Hepatocyte (in vitro differentiated cells): ENCODE results near the gene CUX1. TPM values are rescaled to one million over a fixed set of nuclear protein-coding genes. Genes with fewer than 3 reads are reported as not detected.
A peak's percentile ranks its signal among the peaks of the same experiment; 100 is the strongest.
"Not testable (repeated sequence)": the region's sequence is repeated elsewhere in the genome, so short reads cannot be mapped to it uniquely, and the experiment has no call there.

Experiments
- DNase-seq: peaks from one replicate; pipeline ENCODE4 v3.0.0-alpha.2; 2016; ENCODE audit warnings: low spot score
- H2AFZ ChIP-seq: fragments of 200-600 bp; sonication (generic); 2 replicates; pipeline ENCODE4 v1.6.0; 2016; ENCODE audit warnings: antibody characterized with exemption, mild to moderate bottlenecking
- H3K27ac ChIP-seq: fragments of 200-600 bp; sonication (generic); 2 replicates; pipeline ENCODE4 v1.5.1; 2016; ENCODE audit warnings: mild to moderate bottlenecking
- H3K27me3 ChIP-seq: fragments of 200-600 bp; sonication (generic); 2 replicates; pipeline ENCODE4 v1.6.1; 2016
- H3K36me3 ChIP-seq: fragments of 200-600 bp; sonication (generic); replicated peaks from 2 replicates; pipeline ENCODE4 v1.5.1; 2016; ENCODE audit warnings: low read depth; ENCODE audit not compliant: insufficient read depth
- H3K4me1 ChIP-seq: fragments of 200-600 bp; sonication (generic); 2 replicates; pipeline ENCODE4 v1.5.1; 2016; ENCODE audit warnings: mild to moderate bottlenecking, moderate library complexity; ENCODE audit not compliant: insufficient read depth
- H3K4me2 ChIP-seq: fragments of 200-600 bp; sonication (generic); 2 replicates; pipeline ENCODE4 v1.6.0; 2016
- H3K4me3 ChIP-seq: fragments of 200-600 bp; sonication (generic); 2 replicates; pipeline ENCODE4 v1.5.1; 2016; ENCODE audit warnings: mild to moderate bottlenecking
- H3K79me2 ChIP-seq: fragments of 200-600 bp; sonication (generic); 2 replicates; pipeline ENCODE4 v1.6.0; 2017; ENCODE audit warnings: mild to moderate bottlenecking
- H3K9me2 ChIP-seq: fragments of 200-600 bp; sonication (generic); replicated peaks from 2 replicates; pipeline ENCODE4 v1.6.0; 2017; ENCODE audit warnings: mild to moderate bottlenecking; ENCODE audit not compliant: insufficient read depth
- H3K9me3 ChIP-seq: fragments of 200-600 bp; sonication (generic); 2 replicates; pipeline ENCODE4 v1.5.1; 2016; ENCODE audit warnings: low read depth, mild to moderate bottlenecking
- H4K20me1 ChIP-seq: fragments of 200-600 bp; sonication (generic); 2 replicates; pipeline ENCODE4 v1.6.0; 2016; ENCODE audit warnings: mild to moderate bottlenecking; ENCODE audit not compliant: insufficient read depth, poor library complexity, severe bottlenecking
- CTCF ChIP-seq: fragments of 200-600 bp; sonication (generic); IDR thresholded peaks from 2 replicates; pipeline ENCODE4 v1.5.1; 2016; ENCODE audit warnings: antibody characterized with exemption, mild to moderate bottlenecking; ENCODE audit not compliant: poor library complexity
- EZH2 ChIP-seq: fragments of 200-600 bp; sonication (generic); IDR thresholded peaks from 2 replicates; pipeline ENCODE4 v1.6.1; 2016; ENCODE audit warnings: antibody characterized with exemption, mild to moderate bottlenecking, borderline replicate concordance
- EZH2phosphoT487 ChIP-seq: fragments of 200-600 bp; sonication (generic); IDR thresholded peaks from one replicate; pipeline ENCODE4 v1.6.1; 2018; ENCODE audit warnings: antibody characterized with exemption, mild to moderate bottlenecking, low read depth, moderate library complexity; ENCODE audit not compliant: unreplicated experiment, severe bottlenecking
- WGBS: methylation state at CpG from one replicate; pipeline ENCODE4 v1.1.6; 2016; ENCODE audit warnings: low lambda C conversion rate; ENCODE audit errors: missing lambda C conversion rate; 5-methylcytosine and 5-hydroxymethylcytosine counted together
- polyA plus RNA-seq: library from polyadenylated mRNA; unstranded; fragments of >200 nt; fragmentation: Nextera tagmentation; extraction: Ambion mirVana; gene quantifications from 2 replicates; pipeline ENCODE4 v1.2.1, GENCODE V29; 2016
- total RNA-seq: library from RNA; depleted of rRNA; stranded (reverse); fragments of >200 nt; gene quantifications from 2 replicates; pipeline ENCODE4 v1.2.3, GENCODE V29; 2014

CUX1 gene
- total and polyA plus RNA-seq, 2 experiments from 2014 or later, result 60.1 to 76.8 TPM

GRCh38 chr7:101867265-101867664 is 49.8 kb downstream of the CUX1 start:
- H3K27me3 ChIP-seq, result no peaks in the 10 kb centered on the region
- no peak for DNase-seq
- H3K4me3 ChIP-seq, result no peak overlapping the region
- no peak overlapping the region for H3K27ac ChIP-seq
- no peaks in the 10 kb centered on the region for H3K9me3 ChIP-seq
- 91% methylated on average over 12 of the region's 12 CpGs for WGBS
- peaks cover 48% of the 10 kb centered on the region for H3K4me1 ChIP-seq
- H3K79me2 ChIP-seq, result peaks cover 93% of the 10 kb centered on the region
- H3K36me3 ChIP-seq, result no peaks in the 10 kb centered on the region
- H3K9me2 ChIP-seq, result no peaks in the 10 kb centered on the region
- H2AFZ ChIP-seq, result no peak overlapping the region
- TF ChIP-seq EZH2phosphoT487, result no peak
- peaks cover 68% of the 10 kb centered on the region for H4K20me1 ChIP-seq
- no peak overlapping the region for H3K4me2 ChIP-seq

- not testable (repeated sequence) for H3K27ac ChIP-seq, H3K9me2 ChIP-seq, H3K9me3 ChIP-seq, H3K4me3 ChIP-seq, H3K4me2 ChIP-seq, DNase-seq, H2AFZ ChIP-seq, H3K27me3 ChIP-seq, H3K36me3 ChIP-seq
- peaks cover 65% of the 10 kb centered on the region for H4K20me1 ChIP-seq
- WGBS, result 96% methylated on average over 5 of the region's 6 CpGs
- peaks cover 44% of the 10 kb centered on the region for H3K4me1 ChIP-seq
- peaks cover 93% of the 10 kb centered on the region for H3K79me2 ChIP-seq
Measured at GRCh38 chr7:101867681-101868080, 50.3 kb downstream of the CUX1 start.

GRCh38 chr7:101868191-101868950 is 50.9 kb downstream of the CUX1 start:
- H3K9me2 ChIP-seq, result no peaks in the 10 kb centered on the region
- H3K27me3 ChIP-seq, result no peaks in the 10 kb centered on the region
- no peak overlapping the region for H3K4me3 ChIP-seq
- no peak for DNase-seq
- H3K79me2 ChIP-seq, result peaks cover 93% of the 10 kb centered on the region
- no peaks in the 10 kb centered on the region for H3K9me3 ChIP-seq
- peaks cover 44% of the 10 kb centered on the region for H3K4me1 ChIP-seq
- TF ChIP-seq EZH2phosphoT487, result no peak
- H3K36me3 ChIP-seq, result no peaks in the 10 kb centered on the region
- H3K4me2 ChIP-seq, result no peak overlapping the region
- no peak overlapping the region for H2AFZ ChIP-seq
- peaks cover 59% of the 10 kb centered on the region for H4K20me1 ChIP-seq
- H3K27ac ChIP-seq, result no peak overlapping the region
- 79% methylated on average over 11 of the region's 11 CpGs for WGBS

- TF ChIP-seq EZH2 (no peak), EZH2phosphoT487 (no peak), CTCF (no peak)
- Histone ChIP-seq H3K4me3 (no peak overlapping the region), H2AFZ (no peak overlapping the region), H3K27ac (peak overlapping the region; percentile 64), H3K9me3 (no peaks in the 10 kb centered on the region), H3K4me1 (peaks cover 49% of the 10 kb centered on the region), H3K79me2 (peaks cover 93% of the 10 kb centered on the region), H4K20me1 (peaks cover 57% of the 10 kb centered on the region), H3K9me2 (no peaks in the 10 kb centered on the region), H3K4me2 (peak overlapping the region; percentile 15), H3K36me3 (no peaks in the 10 kb centered on the region), H3K27me3 (no peaks in the 10 kb centered on the region)
- DNase-seq, result peak; percentile 30
- WGBS, result 74% methylated on average over 24 of the region's 38 CpGs
Measured at GRCh38 chr7:101869026-101869900, 51.8 kb downstream of the CUX1 start.
